NCI-H2196 (cell line): Measurements from ENCODE around the gene CHCHD6.

Experiments
- DNase-seq: peaks from one replicate; lab custom pipeline; 2025; ENCODE audit not compliant: unreplicated experiment; lab: John Stamatoyannopoulos, UW

Gene CHCHD6, protein sequence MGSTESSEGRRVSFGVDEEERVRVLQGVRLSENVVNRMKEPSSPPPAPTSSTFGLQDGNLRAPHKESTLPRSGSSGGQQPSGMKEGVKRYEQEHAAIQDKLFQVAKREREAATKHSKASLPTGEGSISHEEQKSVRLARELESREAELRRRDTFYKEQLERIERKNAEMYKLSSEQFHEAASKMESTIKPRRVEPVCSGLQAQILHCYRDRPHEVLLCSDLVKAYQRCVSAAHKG

DNA sequence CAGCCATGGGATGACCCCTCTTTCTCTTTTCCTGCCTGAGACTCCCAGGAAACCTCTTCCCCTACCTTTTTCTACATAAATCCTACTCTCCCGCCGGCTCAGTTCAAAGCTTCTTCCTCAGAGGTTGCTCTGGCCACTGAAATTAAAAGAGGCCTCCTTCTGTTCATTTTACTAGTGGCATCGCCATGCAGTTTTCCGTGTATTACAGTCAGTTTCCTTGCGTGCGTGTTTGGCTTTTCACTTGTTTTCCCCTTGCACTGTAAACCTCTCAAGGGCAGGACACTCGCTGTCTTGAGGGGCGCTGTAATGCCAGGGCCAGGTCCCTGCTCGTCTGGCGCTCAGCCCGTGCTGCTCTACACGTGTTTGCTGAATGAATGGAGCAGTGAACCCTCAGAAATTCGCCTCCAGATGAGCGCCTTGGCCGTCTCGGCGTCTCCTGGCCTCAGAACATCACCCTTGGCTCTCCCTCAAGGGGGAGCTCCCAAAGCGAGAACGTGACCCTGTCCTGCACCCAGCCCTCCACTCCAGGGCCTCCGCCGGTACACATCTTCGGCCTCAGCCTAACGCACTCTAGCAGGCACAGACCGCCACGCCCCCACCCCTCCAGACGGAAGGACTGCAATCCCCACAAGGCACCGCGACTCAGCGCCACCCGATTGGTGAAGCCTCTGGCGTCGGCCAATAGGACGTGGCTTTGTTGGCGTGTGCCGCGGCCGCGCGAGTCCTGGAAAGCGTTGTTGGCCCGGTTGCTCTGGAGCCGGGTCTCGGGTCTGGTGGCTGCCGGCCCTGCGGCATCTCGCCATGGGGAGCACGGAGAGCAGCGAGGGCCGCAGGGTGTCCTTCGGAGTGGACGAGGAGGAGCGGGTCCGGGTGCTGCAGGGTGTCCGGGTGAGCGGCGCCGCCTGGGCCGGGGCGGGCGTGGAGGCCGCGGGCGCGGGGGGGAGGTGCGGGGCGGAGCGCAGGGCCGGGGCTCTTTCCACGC, at the start of gene CHCHD6:
Gene CHCHD6, plus strand, starts transcription at position 729 of the 982 bp plus-strand sequence. Its CDS starts 73 bp downstream, at position 802.
- DNase-seq, result peak; percentile 99

DNA sequence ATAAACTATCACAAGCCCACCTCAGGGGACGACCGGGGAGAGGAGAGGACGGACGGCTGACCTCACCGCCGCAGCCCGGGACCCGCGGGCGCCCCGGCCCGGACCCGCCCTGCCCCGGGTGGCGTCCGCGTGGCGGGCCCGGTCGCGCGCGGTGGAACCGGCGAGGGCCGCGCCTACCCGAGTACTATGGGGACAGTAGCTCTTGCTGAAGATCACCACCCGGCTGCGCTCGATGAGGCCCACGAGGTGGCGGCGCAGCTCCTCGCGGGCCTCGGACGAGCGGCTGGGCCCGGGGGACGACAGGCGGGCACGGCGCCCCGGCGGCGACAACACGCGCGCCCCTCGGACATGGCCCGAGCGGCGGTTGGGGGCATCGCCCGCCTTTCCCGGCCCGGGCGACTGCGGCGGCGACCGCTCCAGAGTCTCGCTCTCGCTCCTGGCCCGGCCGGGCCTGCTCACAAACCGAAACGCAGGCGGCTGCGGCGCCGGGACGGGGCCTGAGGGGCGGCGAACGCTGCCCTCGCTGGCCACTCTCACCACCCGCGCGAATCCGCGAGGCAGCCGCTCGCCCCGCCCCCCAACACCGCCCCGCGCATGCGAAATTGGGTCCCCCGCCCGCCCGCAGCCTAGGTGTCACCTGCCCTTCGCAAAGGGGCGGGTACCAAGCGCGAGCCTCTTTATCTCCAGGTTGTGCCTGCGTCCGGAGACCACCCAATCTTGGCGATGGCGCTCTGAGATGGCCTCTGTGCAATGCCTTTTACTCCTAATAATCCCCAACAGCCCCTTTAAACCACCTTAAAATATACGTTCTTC, 49.3 kb upstream of the CHCHD6 start, which contains the start of gene TXNRD3:
Gene TXNRD3, minus strand, starts transcription at position 554 of the 813 bp plus-strand sequence.
- peak; percentile 88 for DNase-seq

DNA sequence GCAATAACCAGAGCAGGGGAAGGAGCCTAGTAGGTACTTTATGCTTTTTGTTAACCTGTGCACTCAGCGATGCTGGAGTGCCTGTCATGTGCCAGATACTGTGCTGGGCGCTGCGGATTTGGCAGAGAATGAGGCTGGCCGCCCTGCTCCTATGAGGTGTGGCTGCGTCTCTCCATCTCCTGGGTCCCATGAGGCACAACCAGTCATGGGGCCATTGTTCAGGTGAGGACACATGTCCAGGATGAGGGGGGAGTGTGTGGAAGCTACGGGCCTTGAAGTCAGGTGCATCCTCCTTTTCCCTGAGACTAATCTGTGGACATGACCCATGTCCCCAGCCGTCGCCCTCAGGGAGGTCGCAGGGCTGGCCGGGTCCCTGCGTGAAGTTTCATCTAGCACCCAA, 48.2 kb upstream of the CHCHD6 start:
- DNase-seq, result no peak

DNA sequence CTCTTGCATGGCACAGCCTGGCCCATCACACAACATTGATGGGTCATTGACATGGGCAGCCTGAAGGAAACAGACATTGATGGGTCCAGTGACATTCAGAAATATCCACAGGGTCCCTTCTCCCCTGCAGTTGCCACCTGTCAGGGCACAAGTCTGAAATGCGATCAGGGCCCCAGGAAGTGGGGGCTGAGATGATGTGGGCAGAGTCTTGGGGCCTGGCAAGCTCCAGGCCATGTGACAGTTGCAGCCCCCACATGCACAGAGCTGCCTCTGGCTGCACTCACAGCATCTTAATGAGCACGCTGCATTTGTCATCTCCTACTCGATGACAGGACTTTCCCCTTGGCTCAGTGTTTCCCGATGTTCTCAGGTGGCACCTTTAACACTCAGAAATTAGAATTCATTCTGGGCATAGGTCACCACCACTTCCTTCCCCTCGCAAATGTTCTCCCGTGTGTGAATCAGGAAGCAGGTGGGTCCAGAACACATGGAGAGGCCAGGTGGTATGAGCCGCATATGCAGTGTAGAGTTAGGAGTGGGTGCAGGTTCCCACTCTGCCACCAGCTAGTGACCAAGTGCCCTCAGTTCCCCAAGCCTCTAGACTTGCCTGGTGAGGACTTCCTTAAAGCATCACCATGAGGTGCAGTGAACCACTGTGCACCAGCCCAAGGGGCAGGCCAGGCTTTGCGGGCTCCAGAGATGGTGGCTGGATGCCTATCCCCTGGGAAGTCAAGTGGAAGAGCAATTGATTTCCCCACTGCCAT, 47.5 kb upstream of the CHCHD6 start:
- no peak for DNase-seq

DNA sequence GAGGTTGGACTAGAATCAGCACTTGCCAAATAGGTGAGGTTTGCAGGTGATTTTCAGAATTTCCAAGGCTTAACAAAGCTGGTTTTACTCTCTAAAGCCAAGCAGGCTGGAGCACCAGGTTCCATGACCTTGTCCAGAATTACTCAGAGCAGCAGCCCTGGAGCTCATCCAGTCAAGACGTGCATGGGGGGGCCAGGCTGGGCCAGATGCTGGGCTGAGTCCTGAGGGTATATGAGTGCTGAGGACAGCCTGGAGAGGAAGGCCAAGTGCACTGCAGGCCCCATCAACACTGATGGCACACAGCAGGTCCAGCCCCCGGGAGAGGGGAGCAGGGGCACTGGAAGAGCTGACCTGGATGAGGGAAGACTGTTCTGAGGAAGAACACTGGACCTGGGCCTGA, 46.1 kb upstream of the CHCHD6 start:
- DNase-seq, result no peak

DNA sequence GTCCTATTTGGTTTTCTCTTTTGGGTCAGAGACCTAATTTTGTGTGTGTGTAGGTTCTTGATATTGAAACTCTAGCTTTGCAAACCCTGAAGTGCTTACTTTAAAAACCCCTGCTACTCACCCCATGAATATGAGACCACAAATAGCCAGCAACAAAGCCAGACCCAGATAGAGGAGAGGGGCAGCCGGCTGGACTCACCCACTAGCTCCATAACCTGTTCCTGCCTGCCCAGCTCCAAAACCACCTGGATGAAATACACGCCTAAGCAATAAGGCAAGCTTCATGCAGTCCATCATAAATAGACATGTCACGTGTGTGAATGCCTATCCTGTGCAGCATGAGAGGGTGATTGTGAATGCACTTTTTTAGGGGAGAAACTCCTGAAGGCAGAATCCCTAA, 45.5 kb upstream of the CHCHD6 start:
- DNase-seq, result no peak

DNA sequence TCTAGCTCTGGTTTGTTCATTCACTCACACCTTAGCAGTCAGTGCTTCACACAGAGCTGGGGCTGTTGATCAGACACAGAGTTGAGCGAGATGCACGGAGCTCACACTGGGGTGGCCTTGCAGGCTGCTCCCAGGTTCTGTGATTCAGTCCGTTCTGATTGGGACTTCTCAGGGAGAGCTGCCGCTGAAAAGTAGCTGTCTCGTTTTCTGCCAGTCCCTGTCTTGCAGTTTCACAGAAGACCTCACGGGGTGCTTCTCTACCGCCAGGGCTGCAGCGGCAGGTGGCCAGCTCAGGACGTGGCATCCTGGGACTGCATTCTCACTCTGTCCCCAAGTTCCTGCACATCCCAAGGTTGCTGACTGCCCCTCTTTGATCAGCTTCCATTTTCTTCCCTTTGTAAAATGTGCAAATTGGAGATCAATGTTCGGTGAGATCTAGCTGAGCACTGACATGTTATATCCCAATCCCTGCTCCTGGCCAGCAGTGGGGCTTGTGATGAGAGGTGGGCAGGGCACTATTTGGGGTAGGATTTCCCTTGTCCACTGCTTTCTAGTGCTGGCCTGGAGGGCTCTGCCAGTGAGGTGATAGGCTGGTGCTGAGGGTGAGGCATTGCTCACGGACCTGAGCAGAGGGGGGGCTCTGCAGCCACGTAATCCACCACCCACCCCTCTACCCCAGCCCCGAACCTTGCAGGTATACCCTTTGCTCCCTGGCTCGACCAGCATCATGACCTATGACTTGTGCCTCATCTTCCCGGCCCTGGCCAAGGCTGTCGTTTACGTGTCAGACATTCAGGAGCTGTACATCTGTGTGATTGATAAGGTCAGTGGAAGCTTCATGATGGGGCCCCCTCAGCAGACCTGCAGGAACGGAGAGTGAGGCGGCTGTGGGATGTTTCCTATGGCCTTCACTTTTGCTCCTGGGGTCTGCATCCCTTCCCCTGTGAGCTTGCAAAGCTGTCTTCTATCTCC, 43.8 kb upstream of the CHCHD6 start:
- DNase-seq, result no peak

DNA sequence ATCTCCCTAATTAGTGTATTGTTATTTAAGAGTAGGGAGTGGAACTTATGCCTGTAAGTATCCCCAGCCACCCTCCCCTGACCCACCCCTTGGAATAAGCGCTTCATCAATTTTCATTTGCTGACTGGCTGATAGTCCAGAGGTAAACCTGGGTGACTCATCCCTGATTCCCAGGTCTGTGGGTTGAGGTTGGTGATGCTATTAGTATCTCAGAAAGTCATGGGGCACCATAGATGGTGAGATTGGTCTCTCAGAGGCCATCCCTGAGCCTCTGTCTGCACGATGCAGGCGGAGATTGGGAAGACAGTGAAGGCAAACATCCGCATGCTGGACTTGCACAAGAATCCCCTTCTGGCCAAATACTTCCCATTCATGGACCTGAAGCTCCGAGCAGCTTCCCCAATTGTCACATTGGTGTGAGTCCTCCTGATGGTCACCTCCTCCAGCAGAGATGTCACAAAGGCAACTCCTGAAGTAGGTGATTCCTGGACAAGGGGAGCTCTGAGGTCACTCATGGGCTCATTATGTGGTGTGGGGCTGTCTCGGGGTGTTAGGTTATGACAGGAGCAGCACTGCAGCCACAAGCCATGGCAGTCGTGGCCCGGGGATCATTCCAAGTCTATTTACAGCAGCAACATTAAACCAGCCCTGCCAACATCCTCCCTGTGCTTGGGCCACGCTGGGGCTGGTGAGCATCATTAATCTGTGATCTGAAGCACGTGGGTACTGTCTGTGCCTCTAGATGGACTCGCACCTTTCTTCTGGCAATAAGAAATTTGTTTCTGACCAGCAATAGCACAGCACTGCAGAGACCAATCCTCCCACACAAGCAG, 42.3 kb upstream of the CHCHD6 start:
- no peak for DNase-seq

DNA sequence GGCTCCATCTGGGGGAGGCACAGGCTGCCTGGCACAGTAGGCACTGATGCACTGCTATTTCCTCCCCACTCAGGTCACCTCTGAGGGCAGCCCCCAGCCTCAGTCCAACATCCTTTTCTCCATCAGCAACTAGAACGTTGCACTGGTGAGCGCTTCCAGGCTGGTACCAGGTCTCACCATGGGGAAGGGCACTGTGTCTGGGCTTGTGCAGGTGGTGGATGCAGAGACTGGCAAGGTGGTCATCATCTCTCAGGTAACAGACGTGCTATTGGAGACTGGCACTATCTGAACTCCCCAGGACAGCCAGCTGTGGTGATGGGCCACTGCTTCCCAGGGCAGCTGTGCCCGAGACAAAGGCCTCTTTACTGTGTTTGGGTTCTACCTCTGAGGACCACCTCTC, 40.8 kb upstream of the CHCHD6 start:
- DNase-seq, result no peak

DNA sequence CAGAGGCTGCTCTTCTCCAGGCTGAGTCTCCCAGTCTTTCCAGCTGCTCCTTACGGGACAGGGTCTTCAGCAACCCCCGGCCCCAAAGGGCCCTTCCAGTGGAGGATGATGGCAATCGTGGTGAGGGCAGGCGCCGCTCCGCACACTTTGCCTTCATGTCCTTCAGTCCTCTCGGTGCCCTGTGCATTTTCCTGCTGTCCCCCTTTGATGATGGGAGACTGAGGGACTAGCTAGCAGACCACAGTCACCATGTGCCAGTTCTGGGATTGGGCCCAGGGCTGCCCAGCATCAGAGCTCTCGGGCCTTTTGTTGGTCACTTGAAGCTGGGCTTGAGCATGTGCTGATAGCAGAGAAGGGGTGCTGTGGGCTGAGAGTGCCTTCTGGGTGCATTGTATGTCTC, 40.3 kb upstream of the CHCHD6 start:
- no peak for DNase-seq

DNA sequence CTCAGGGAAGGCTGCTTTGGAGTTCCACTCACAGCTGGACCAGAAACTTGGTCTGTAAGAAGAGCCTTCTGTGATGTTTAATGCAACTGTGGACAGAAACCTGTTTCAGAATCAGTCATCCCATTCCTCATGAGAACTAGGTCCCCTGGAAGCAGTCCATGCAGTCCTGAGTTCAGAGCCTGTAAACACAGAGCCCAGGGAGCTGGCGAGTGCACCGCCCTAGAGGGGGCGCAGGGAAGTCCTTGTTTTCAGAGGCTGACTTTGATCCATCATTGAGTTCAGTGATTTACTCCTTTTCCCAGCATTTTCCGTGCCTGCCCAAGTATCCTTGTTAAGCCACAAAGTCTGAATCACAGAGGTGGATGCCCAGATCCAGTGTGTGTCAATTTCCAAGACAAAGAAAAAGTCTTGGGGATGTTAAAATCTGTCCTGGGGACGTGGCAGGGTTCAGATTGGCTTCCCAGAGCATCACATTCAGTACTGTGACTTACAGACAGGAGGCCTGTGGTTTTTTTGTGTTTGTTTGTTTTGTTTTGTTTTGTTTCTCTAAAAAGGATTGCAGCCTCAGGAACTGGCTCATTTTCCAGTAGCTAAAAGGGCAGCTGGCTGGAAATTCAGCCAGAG, 39.3 kb upstream of the CHCHD6 start:
- DNase-seq, result no peak

DNA sequence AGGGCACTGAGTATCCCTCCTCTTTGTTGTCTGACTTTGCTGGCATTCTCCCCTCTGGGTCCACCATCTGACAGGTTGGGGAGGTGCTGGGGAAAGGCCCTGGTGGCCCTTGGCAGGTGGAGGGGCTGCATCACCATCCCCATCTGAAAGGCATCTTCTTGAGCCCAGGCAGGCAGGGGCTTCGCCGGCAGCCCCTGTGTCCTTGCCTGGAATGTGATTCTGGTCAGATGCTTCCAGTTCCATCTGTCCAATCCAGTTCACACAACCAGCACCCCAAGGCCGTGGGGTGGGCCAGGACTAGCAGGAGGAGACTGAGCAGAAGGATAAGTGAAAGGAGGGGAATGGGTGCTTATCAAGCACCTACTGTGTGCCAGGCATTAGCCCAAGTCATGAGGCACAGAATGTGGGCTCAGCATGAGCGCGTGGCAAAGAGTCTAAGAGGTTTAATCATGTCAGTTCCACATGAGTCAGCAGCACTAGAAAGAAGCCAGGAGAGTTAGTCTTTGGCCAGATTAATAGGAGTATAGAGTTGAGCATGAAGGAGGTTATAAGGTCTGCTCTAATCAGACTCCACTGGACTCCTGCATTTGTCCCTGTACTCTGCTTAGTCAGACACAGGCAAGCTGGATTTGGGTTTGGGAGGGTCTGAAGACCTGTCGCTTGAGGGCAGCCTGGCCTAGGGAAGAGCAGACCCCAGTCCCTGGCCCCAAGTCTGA, 38.7 kb upstream of the CHCHD6 start:
- DNase-seq, result no peak

DNA sequence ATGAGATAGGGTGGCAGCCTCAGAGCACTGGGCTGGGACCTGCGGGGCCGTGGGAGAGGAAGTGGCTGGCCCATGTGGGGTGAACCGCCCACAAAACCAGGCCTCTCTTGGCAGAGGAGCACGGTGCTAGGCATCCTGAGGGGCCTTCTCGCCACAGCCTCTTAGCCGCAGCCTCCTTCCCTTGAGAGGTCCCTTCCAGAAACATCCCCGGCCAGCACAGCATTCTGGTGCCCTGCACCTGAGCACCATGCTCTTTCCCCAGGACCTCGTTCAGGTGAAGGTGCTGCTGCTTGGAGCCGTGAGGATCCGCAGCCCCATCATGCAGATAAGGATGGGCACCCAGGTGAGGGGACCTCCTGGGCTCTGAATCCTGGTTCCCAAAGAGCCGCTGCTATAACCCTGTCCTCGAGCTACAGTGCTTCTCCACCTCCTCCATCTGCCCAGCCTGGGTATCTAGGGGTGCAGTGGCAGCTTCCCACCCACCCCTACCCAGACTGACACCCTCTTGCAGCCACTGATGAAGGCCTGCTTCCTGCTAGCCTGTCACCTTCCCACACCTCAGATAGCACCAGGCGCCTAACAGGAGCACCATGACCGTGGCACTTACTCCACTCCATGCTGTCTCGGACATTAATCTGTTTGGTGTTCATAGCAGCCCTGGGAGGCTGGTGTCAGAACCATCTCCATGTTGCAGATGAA, 37.9 kb upstream of the CHCHD6 start:
- DNase-seq, result no peak

DNA sequence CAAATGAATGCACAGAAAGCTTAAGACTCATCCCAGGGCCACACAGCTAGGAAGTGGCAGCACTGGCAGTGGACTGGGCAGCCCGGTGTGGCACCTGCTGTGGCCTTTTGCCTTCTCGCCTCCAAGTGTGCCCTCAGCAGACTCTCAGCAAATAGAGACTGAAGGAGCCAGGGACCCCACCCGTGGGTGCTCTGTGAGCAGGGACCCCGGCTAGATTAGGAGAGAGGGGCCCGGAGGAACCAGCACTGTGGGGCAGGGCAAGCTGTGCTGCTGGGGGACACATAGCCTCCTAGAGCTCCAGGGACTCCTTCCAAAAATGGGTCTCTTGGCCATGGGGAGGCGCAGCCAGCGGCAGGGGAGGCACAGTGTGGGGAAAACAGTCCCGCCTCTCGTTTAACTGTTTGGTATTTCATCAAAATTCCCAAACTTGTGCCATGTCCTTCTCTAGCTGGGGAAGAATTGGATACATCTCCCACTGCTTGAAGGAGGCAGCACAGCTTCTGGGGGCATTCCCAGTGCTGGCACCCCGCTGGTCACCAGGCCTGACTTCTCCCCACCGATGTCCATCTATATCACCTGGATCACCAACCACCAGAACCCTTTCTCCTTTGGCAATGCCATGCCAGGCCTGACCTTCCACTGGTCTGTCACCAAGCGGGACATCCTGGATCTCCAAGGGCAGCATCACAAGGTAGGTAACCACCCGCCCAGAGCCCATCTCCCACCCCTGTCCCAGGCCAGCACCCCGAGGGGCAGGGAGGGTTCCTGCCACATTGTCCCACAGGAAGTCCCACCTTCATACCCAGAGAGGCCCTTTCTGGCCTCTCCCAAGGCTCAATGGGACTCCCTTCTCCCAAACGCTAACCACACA, 37.1 kb upstream of the CHCHD6 start:
- no peak for DNase-seq

DNA sequence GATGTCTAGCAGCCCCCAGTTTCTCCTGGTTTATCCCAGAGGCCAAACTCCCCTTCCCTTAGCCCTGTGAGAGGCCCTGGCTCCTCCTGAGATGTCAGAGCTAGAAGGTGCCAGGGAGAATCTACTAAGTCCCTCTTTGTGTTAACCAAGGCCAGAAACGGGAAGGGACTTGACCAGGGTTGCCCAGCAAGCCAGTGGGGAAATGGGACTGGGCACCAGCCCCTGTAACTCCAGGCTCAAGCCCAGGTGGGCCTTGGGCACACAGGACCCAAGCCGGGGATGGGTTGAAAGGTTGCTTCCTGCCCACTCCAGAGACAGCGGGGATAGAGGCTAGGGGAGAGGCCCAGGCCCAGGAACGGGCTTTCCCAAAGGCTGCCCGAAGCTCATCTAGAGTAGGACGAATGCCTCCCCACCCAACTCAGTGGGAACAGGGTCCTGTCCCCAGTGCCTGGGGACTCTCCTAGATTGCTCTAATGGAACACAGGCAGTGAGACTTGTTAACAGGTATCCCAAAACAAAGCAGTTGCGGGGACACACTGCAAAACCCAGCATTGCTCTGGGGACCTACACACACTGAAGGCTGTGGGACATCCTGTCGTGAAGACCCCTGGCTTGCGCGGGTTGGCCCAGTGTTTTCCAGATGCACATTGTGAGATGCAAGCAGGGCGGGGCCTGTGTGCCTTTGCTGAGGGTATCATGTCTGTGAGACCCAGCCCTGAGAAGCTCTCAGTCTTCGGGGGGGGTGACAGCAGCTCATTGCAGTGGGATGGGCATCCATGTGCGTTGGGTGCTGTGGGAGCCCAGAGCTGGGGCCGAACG, 36.2 kb upstream of the CHCHD6 start:
- DNase-seq, result no peak
